SK-N-SH (cell line): ENCODE results near the gene ZNF319. TPM values are rescaled to one million over a fixed set of nuclear protein-coding genes. Genes with fewer than 3 reads are reported as not detected.

Source experiments
- CTCF ChIA-PET: fragments of 300-600, 350-600 bp; formaldehyde crosslinking; extraction: SDS; loops from one replicate; lab custom pipeline; 2021; lab: Yijun Ruan, JAX
- POLR2A ChIA-PET: fragments of 350-600 bp; sonication (Branson Sonifier 250); formaldehyde crosslinking; extraction: SDS; loops from one replicate; lab custom pipeline; 2020; ENCODE audit warnings: antibody characterized with exemption, inconsistent platforms; lab: Yijun Ruan, JAX
- DNase-seq: peaks from one replicate; pipeline ENCODE4 v3.0.0; 2012
- H2AFZ ChIP-seq: fragments of 200-600 bp; sonication (generic); 2 replicates; pipeline ENCODE4 v1.8.1; 2016; ENCODE audit warnings: antibody characterized with exemption, mild to moderate bottlenecking, low read depth
- H3F3A ChIP-seq: fragments of 200-600 bp; sonication (generic); replicated peaks from 2 replicates; pipeline ENCODE3; 2016; ENCODE audit warnings: antibody characterized with exemption, mild to moderate bottlenecking; ENCODE audit not compliant: insufficient read depth
- H3K27ac ChIP-seq, 2 experiments: fragments of 200-500 bp in 1 of 2; fragments of 200-600 bp in 1 of 2; sonication (Bioruptor generic) in 1 of 2; sonication (generic), shearing (Covaris generic) in 1 of 2; 2 replicates each; pipeline versions ENCODE4 v1.5.1 to v1.6.1; 2014 to 2016; ENCODE audit warnings: low read depth in 2 of 2, inconsistent platforms in 1 of 2, low read length in 1 of 2, mild to moderate bottlenecking in 1 of 2, mixed read lengths in 1 of 2
- H3K27me3 ChIP-seq: fragments of 200-600 bp; sonication (generic), shearing (Covaris generic); 2 replicates; pipeline ENCODE4 v1.6.1; 2016; ENCODE audit warnings: mixed run types; ENCODE audit not compliant: insufficient read depth
- H3K36me3 ChIP-seq, 2 experiments: fragments of 200-500 bp in 1 of 2; fragments of 200-600 bp in 1 of 2; sonication (Bioruptor generic) in 1 of 2; sonication (generic) in 1 of 2; replicated peaks in 1 of 2; 2 replicates each; pipeline versions ENCODE3 to v1.5.1; 2014 to 2016; ENCODE audit warnings: low read length in 1 of 2, mild to moderate bottlenecking in 1 of 2; ENCODE audit not compliant: insufficient read depth in 2 of 2, control insufficient read depth in 1 of 2
- H3K4me1 ChIP-seq, 2 experiments: fragments of 200-500 bp in 1 of 2; fragments of 200-600 bp in 1 of 2; sonication (Bioruptor generic) in 1 of 2; sonication (generic), shearing (Covaris generic) in 1 of 2; 2 replicates each; pipeline versions ENCODE4 v1.5.1 to v1.6.1; 2014 to 2016; ENCODE audit warnings: low read depth in 1 of 2, low read length in 1 of 2, mixed run types in 1 of 2; ENCODE audit not compliant: insufficient read depth in 2 of 2, control insufficient read depth in 1 of 2
- H3K4me2 ChIP-seq: fragments of 200-600 bp; sonication (generic), shearing (Covaris generic); 2 replicates; pipeline ENCODE4 v1.6.1; 2017; ENCODE audit warnings: mixed run types
- H3K4me3 ChIP-seq, 2 experiments: fragments of 200-500 bp in 1 of 2; fragments of 200-600 bp in 1 of 2; sonication (Bioruptor generic) in 1 of 2; sonication (generic), shearing (Covaris generic) in 1 of 2; 2 replicates each; pipeline versions ENCODE4 v1.5.1 to v1.8.1; 2014 to 2016; ENCODE audit warnings: low read depth in 2 of 2, inconsistent platforms in 1 of 2, low read length in 1 of 2, mild to moderate bottlenecking in 1 of 2, mixed read lengths in 1 of 2, moderate library complexity in 1 of 2
- H3K79me2 ChIP-seq: fragments of 200-600 bp; sonication (generic); 2 replicates; pipeline ENCODE4 v1.8.1; 2017; ENCODE audit warnings: mild to moderate bottlenecking; ENCODE audit not compliant: insufficient read depth
- H3K9ac ChIP-seq: fragments of 200-600 bp; sonication (generic); 2 replicates; pipeline ENCODE4 v1.6.1; 2017; ENCODE audit warnings: mixed run types
- H3K9me2 ChIP-seq: fragments of 200-600 bp; sonication (generic); 2 replicates; pipeline ENCODE4 v1.6.1; 2017; ENCODE audit warnings: mixed run types
- H3K9me3 ChIP-seq: fragments of 200-600 bp; sonication (generic); 2 replicates; pipeline ENCODE4 v1.6.1; 2017; ENCODE audit warnings: mixed run types, mild to moderate bottlenecking, moderate library complexity
- H4K20me1 ChIP-seq: fragments of 200-600 bp; sonication (generic); 2 replicates; pipeline ENCODE4 v1.6.1; 2017; ENCODE audit warnings: mild to moderate bottlenecking, mixed run types; ENCODE audit not compliant: insufficient read depth
- CHD2 ChIP-seq: fragments of 150-350 bp; IDR thresholded peaks from 2 replicates; pipeline ENCODE4 v1.6.1; 2018; ENCODE audit warnings: low read length; ENCODE audit not compliant: partially characterized antibody
- EZH2phosphoT487 ChIP-seq: fragments of 200-600 bp; sonication (generic); IDR thresholded peaks from 2 replicates; pipeline ENCODE4 v1.6.1; 2017; ENCODE audit warnings: low read depth, mixed run types, mild to moderate bottlenecking, antibody characterized with exemption, moderate library complexity, borderline replicate concordance
- FOSL2 ChIP-seq: IDR thresholded peaks from 2 replicates; pipeline ENCODE4 v1.4.0; 2012; ENCODE audit warnings: low read depth, mild to moderate bottlenecking, moderate library complexity, borderline replicate concordance
- FOXJ3 ChIP-seq: sonication (generic); formaldehyde crosslinking; IDR thresholded peaks from 2 replicates; pipeline ENCODE4 v1.5.1; 2020; ENCODE audit warnings: mild to moderate bottlenecking, missing genetic modification reagents
- FOXM1 ChIP-seq: IDR thresholded peaks from 2 replicates; pipeline ENCODE4 v1.4.0; 2012; ENCODE audit warnings: low read depth, mild to moderate bottlenecking
- GABPA ChIP-seq: IDR thresholded peaks from 2 replicates; pipeline ENCODE4 v1.4.0; 2012; ENCODE audit warnings: low read depth, mild to moderate bottlenecking
- MEF2A ChIP-seq: IDR thresholded peaks from 2 replicates; pipeline ENCODE4 v1.4.0; 2012; ENCODE audit warnings: low read depth, borderline replicate concordance
- MXI1 ChIP-seq: IDR thresholded peaks from 2 replicates; pipeline ENCODE4 v1.6.1; 2012; ENCODE audit warnings: mild to moderate bottlenecking, low read depth, low read length, improper control_type of control experiment
- NFIC ChIP-seq: IDR thresholded peaks from 2 replicates; pipeline ENCODE4 v1.4.0; 2012; ENCODE audit warnings: borderline replicate concordance
- RFX5 ChIP-seq: IDR thresholded peaks from 2 replicates; pipeline ENCODE4 v1.6.1; 2012; ENCODE audit warnings: mild to moderate bottlenecking, improper control_type of control experiment, low read length
- RXRA ChIP-seq: IDR thresholded peaks from 2 replicates; pipeline ENCODE4 v1.4.0; 2012; ENCODE audit warnings: low read depth, mild to moderate bottlenecking, borderline replicate concordance
- SIN3A ChIP-seq: IDR thresholded peaks from 2 replicates; pipeline ENCODE4 v1.6.1; 2012; ENCODE audit warnings: low read depth, mild to moderate bottlenecking, low read length, moderate library complexity, borderline replicate concordance
- TAF1 ChIP-seq: IDR thresholded peaks from 2 replicates; pipeline ENCODE4 v1.6.1; 2012; ENCODE audit warnings: low read depth, mild to moderate bottlenecking, low read length, moderate library complexity, borderline replicate concordance
- TEAD4 ChIP-seq: IDR thresholded peaks from 2 replicates; pipeline ENCODE4 v1.4.0; 2012; ENCODE audit warnings: mild to moderate bottlenecking, borderline replicate concordance; ENCODE audit not compliant: insufficient read depth
- USF1 ChIP-seq: IDR thresholded peaks from 2 replicates; pipeline ENCODE4 v1.4.0; 2012; ENCODE audit warnings: low read depth, borderline replicate concordance
- WGBS: methylation state at CpG from one replicate; pipeline ENCODE4 v1.1.6; 2017; ENCODE audit warnings: low lambda C conversion rate; 5-methylcytosine and 5-hydroxymethylcytosine counted together
- polyA plus RNA-seq, 3 experiments: library from polyadenylated mRNA; depleted of rRNA; stranded (reverse); fragments of >200 nt; gene quantifications; 2 replicates each; pipeline ENCODE4 v1.2.3, GENCODE V29; 2012
- TF ChIP-seq, protein P1 (sequence below): IDR thresholded peaks from 2 replicates; pipeline ENCODE4 v1.6.1; 2012; ENCODE audit warnings: mild to moderate bottlenecking, low read depth, low read length, moderate library complexity
- TF ChIP-seq, protein P2 (sequence below): IDR thresholded peaks from 2 replicates; pipeline ENCODE4 v1.4.0; 2012; ENCODE audit warnings: low read depth

Gene ZNF319
- polyA plus RNA-seq, 1 of the 3 experiments (the other 2 are of a cell fraction), result 7.6 TPM

GRCh38 chr16:57962756-57963155 lies 37.7 kb downstream of the ZNF319 start:
- Histone ChIP-seq H3K4me1 (peaks cover 0 to 3% of the 10 kb centered on the region in 2 experiments; a peak in 1 of 4 replicates), H3K4me2 (no peak overlapping the region), H3K36me3 (no peaks in the 10 kb centered on the region), H3K27me3 (peaks cover 8% of the 10 kb centered on the region; the same call in 1 of the 2 replicates), H3K79me2 (no peaks in the 10 kb centered on the region), H4K20me1 (no peaks in the 10 kb centered on the region), H3K9me2 (no peaks in the 10 kb centered on the region), H3K9ac (no peak overlapping the region)
- POLR2A ChIA-PET, result no interaction called here
- TF ChIP-seq FOSL2 (no peak), NFIC (no peak), EZH2phosphoT487 (no peak), RXRA (no peak), RFX5 (no peak), TEAD4 (no peak), SIN3A (no peak), USF1 (no peak), GABPA (no peak), CHD2 (no peak), MEF2A (no peak), FOXM1 (no peak), FOXJ3 (no peak), MXI1 (no peak), TAF1 (no peak)
- TF ChIP-seq, protein P1, sequence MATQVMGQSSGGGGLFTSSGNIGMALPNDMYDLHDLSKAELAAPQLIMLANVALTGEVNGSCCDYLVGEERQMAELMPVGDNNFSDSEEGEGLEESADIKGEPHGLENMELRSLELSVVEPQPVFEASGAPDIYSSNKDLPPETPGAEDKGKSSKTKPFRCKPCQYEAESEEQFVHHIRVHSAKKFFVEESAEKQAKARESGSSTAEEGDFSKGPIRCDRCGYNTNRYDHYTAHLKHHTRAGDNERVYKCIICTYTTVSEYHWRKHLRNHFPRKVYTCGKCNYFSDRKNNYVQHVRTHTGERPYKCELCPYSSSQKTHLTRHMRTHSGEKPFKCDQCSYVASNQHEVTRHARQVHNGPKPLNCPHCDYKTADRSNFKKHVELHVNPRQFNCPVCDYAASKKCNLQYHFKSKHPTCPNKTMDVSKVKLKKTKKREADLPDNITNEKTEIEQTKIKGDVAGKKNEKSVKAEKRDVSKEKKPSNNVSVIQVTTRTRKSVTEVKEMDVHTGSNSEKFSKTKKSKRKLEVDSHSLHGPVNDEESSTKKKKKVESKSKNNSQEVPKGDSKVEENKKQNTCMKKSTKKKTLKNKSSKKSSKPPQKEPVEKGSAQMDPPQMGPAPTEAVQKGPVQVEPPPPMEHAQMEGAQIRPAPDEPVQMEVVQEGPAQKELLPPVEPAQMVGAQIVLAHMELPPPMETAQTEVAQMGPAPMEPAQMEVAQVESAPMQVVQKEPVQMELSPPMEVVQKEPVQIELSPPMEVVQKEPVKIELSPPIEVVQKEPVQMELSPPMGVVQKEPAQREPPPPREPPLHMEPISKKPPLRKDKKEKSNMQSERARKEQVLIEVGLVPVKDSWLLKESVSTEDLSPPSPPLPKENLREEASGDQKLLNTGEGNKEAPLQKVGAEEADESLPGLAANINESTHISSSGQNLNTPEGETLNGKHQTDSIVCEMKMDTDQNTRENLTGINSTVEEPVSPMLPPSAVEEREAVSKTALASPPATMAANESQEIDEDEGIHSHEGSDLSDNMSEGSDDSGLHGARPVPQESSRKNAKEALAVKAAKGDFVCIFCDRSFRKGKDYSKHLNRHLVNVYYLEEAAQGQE, result no peak
- TF ChIP-seq, protein P2, sequence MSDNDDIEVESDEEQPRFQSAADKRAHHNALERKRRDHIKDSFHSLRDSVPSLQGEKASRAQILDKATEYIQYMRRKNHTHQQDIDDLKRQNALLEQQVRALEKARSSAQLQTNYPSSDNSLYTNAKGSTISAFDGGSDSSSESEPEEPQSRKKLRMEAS, result no peak
- TF ChIP-seq, all 33 proteins: peak for 0
- H3K27ac ChIP-seq, result no peak overlapping the region
- CTCF ChIA-PET, result interaction anchor here (1.2 kb wide), 1 partner anchor 21 kb away, joined by 3 read pairs; no protein-coding TSS in a partner anchor
- DNase-seq, result no peak
- no peaks in the 10 kb centered on the region for H3F3A ChIP-seq
- WGBS, result 57% methylated on average over 9 of the region's 9 CpGs
- H3K9me3 ChIP-seq, result no peaks in the 10 kb centered on the region
- H3K4me3 ChIP-seq, result no peak overlapping the region
- H2AFZ ChIP-seq, result no peak overlapping the region
